HCT116 (cell line): ENCODE measurements around the gene C1orf116.

Source experiments
- CBX3 ChIP-seq: IDR thresholded peaks from 2 replicates; pipeline ENCODE4 v1.6.1; 2012; ENCODE audit warnings: low read depth
- EZH2 ChIP-seq: fragments of 200-600 bp; sonication (generic); IDR thresholded peaks from 2 replicates; pipeline ENCODE4 v1.6.1; 2017; ENCODE audit warnings: antibody characterized with exemption, mixed run types
- EZH2phosphoT487 ChIP-seq: fragments of 200-600 bp; IDR thresholded peaks from 2 replicates; pipeline ENCODE4 v1.6.1; 2018; ENCODE audit warnings: antibody characterized with exemption, borderline replicate concordance
- JUND ChIP-seq: IDR thresholded peaks from 2 replicates; pipeline ENCODE4 v1.6.1; 2012
- POLR2A ChIP-seq: IDR thresholded peaks from 2 replicates; pipeline ENCODE4 v1.7.0; 2011; ENCODE audit warnings: borderline replicate concordance; ENCODE audit not compliant: insufficient read depth, insufficient read length; ENCODE audit errors: extremely low read depth
- RAD21 ChIP-seq: IDR thresholded peaks from 2 replicates; pipeline ENCODE4 v1.6.1; 2012; ENCODE audit warnings: low read depth, mild to moderate bottlenecking
- TCF7L2 ChIP-seq: IDR thresholded peaks from 2 replicates; pipeline ENCODE4 v1.7.0; 2011; ENCODE audit warnings: borderline replicate concordance, inconsistent platforms; ENCODE audit not compliant: insufficient read depth, insufficient read length; ENCODE audit errors: extremely low read depth
- ZFX ChIP-seq: fragments of 450-650 bp; IDR thresholded peaks from 2 replicates; pipeline ENCODE4 v1.6.1; 2017
- ZNF274 ChIP-seq: fragments of 200-500 bp; sonication (Bioruptor generic); IDR thresholded peaks from 2 replicates; pipeline ENCODE4 v1.6.1; 2014; ENCODE audit warnings: mild to moderate bottlenecking, low read depth, low read length, inconsistent platforms
- TF ChIP-seq, protein P1 (sequence below), 3 experiments: fragments of 200-600 bp in 1 of 3; sonication (generic) in 1 of 3; IDR thresholded peaks in 2 of 3; conservative IDR thresholded peaks in 1 of 3; 2 replicates each; pipeline ENCODE4 v1.5.1; 2012 to 2017; ENCODE audit warnings: low read depth in 2 of 3, low read length in 2 of 3, antibody characterized with exemption in 1 of 3, borderline replicate concordance in 1 of 3, control low read depth in 1 of 3, mild to moderate bottlenecking in 1 of 3, mixed read lengths in 1 of 3, mixed run types in 1 of 3, moderate library complexity in 1 of 3; ENCODE audit not compliant: insufficient read depth in 1 of 3
- TF ChIP-seq, protein P2 (sequence below): IDR thresholded peaks from 2 replicates; pipeline ENCODE4 v1.6.1; 2012
- TF ChIP-seq, protein P3 (sequence below): IDR thresholded peaks from 2 replicates; pipeline ENCODE4 v1.6.1; 2012
- TF ChIP-seq, protein P4 (sequence below): IDR thresholded peaks from 2 replicates; pipeline ENCODE4 v1.6.1; 2011; ENCODE audit warnings: mild to moderate bottlenecking, low read length, moderate library complexity; ENCODE audit not compliant: insufficient replicate concordance; ENCODE audit errors: extremely low read depth

DNA sequence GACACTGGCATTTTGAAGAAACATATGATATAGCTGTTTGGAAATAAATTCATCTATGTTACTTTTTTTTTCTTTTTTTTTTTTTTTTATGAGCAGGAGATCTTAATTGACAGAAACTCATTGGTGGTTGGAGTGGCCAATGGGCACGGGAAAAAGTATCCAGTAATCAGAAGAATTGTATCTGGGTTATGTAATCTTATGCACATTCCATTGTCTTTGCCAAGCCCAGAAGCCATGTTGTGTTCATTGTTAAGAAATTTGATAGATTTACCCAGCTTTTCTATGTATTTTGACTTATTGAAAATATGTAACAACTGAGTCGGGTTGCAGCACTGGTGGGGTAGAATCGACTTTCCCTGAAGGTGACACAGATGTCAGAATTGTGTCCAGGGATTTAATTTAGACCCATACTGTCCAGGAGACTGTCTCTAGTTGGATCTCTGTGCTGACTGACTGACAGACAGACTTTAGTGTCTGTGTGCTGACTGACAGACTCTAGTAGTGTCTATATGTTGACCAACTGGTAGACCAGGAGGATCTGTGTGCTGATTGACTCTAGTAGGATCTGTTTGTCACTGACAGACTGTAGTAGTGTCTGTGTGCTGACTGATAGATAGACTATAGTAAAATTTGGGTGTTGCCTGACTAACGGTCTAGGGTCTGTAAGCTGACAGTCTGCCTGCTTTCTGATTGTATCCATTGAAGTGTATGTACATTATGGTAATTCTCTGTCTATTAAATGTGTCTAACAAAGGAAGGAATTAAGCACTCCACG lies 43.8 kb upstream of the C1orf116 start:
- TF ChIP-seq, protein P1, sequence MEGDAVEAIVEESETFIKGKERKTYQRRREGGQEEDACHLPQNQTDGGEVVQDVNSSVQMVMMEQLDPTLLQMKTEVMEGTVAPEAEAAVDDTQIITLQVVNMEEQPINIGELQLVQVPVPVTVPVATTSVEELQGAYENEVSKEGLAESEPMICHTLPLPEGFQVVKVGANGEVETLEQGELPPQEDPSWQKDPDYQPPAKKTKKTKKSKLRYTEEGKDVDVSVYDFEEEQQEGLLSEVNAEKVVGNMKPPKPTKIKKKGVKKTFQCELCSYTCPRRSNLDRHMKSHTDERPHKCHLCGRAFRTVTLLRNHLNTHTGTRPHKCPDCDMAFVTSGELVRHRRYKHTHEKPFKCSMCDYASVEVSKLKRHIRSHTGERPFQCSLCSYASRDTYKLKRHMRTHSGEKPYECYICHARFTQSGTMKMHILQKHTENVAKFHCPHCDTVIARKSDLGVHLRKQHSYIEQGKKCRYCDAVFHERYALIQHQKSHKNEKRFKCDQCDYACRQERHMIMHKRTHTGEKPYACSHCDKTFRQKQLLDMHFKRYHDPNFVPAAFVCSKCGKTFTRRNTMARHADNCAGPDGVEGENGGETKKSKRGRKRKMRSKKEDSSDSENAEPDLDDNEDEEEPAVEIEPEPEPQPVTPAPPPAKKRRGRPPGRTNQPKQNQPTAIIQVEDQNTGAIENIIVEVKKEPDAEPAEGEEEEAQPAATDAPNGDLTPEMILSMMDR (IDR thresholded peaks at IDR 0.05 in 2 of 3, conservative IDR thresholded peaks at IDR 0.05 in 1 of 3; ENCODE audit: borderline replicate concordance in 1 of 3, insufficient read depth in 1 of 3, low read depth in 2 of 3, low read length in 2 of 3): no peak
- TF ChIP-seq ZNF274: no peak
- no peak for TF ChIP-seq EZH2
- no peak for TF ChIP-seq JUND
- TF ChIP-seq EZH2phosphoT487: no peak
- TF ChIP-seq POLR2A: no peak
- TF ChIP-seq ZFX: no peak
- TF ChIP-seq RAD21: no peak
- TF ChIP-seq, protein P2, sequence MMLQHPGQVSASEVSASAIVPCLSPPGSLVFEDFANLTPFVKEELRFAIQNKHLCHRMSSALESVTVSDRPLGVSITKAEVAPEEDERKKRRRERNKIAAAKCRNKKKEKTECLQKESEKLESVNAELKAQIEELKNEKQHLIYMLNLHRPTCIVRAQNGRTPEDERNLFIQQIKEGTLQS: no peak
- TF ChIP-seq, protein P3, sequence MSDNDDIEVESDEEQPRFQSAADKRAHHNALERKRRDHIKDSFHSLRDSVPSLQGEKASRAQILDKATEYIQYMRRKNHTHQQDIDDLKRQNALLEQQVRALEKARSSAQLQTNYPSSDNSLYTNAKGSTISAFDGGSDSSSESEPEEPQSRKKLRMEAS: no peak
- TF ChIP-seq TCF7L2: no peak
- TF ChIP-seq, protein P4, sequence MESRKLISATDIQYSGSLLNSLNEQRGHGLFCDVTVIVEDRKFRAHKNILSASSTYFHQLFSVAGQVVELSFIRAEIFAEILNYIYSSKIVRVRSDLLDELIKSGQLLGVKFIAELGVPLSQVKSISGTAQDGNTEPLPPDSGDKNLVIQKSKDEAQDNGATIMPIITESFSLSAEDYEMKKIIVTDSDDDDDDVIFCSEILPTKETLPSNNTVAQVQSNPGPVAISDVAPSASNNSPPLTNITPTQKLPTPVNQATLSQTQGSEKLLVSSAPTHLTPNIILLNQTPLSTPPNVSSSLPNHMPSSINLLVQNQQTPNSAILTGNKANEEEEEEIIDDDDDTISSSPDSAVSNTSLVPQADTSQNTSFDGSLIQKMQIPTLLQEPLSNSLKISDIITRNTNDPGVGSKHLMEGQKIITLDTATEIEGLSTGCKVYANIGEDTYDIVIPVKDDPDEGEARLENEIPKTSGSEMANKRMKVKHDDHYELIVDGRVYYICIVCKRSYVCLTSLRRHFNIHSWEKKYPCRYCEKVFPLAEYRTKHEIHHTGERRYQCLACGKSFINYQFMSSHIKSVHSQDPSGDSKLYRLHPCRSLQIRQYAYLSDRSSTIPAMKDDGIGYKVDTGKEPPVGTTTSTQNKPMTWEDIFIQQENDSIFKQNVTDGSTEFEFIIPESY: no peak
- no peak for TF ChIP-seq CBX3
